Left ventricle myocardium superior (tissue), 1 donor: Measurements from ENCODE around the gene DDX49. TPM values are rescaled to one million over a fixed set of nuclear protein-coding genes. Genes with fewer than 3 reads are reported as not detected.

ENCODE experiments used
- ATAC-seq: fragments of 200-7000 bp; cut with Tn5 transposase; one replicate; pipeline ENCODE4 v1.9.1; 2020; ENCODE audit warnings: mild to moderate bottlenecking, moderate library complexity
- DNase-seq: peaks from one replicate; pipeline ENCODE4 v3.0.0-alpha.2; 2020
- intact Hi-C: fragments of 100-400 bp; cut with micrococcal nuclease; formaldehyde crosslinking; loops from one replicate; pipeline ENCODE4 v1.11.0; 2022
- total RNA-seq: library from RNA; stranded (reverse); fragmentation: NEBNext Ultra II Directional; extraction: Animal tissue kit (Norgen Biotek cat#: 25700); gene quantifications from one replicate; pipeline ENCODE4 v1.2.1, GENCODE V29; 2021
- donor health status: DM: no; HTN: yes; CAD: no; lungs with severe emphysema.

DDX49 gene
- total RNA-seq, 1 donor from 2014 or later: 22.2 TPM

GRCh38 chr19:18955042-18955441 is 35.5 kb downstream of the DDX49 start:
- no peak for ATAC-seq
- no peak for DNase-seq
- intact Hi-C loops: no loop called here

- DNase-seq (no peak), ATAC-seq (no peak)
- intact Hi-C loops: no loop called here
These were observed 40.9 kb downstream of the DDX49 start for GRCh38 chr19:18960370-18960769.

GRCh38 chr19:18961767-18962620 is 42.5 kb downstream of the DDX49 start:
- ATAC-seq: no peak
- intact Hi-C loops: no loop called here

GRCh38 chr19:18964121-18964520 is 44.6 kb downstream of the DDX49 start:
- intact Hi-C loops: no loop called here
- DNase-seq (no peak), ATAC-seq (no peak)

More at GRCh38 chr19:18961767-18962620, 42.5 kb downstream of the DDX49 start:
- DNase-seq: no peak

GRCh38 chr19:18966307-18966706 is 46.8 kb downstream of the DDX49 start:
- DNase-seq: no peak
- ATAC-seq: no peak
- intact Hi-C loops: no loop called here

- ATAC-seq (peak; percentile 74), DNase-seq (peak; percentile 73)
- intact Hi-C loops: no loop called here
These were observed 48.0 kb downstream of the DDX49 start for GRCh38 chr19:18967358-18968146.

- ATAC-seq (no peak), DNase-seq (no peak)
- intact Hi-C loops: no loop called here
These were observed 50.6 kb downstream of the DDX49 start for GRCh38 chr19:18969931-18970659.

- peak; percentile 35 for ATAC-seq
- intact Hi-C loops: no loop called here
- DNase-seq: peak; percentile 37
These were observed 52.8 kb downstream of the DDX49 start for GRCh38 chr19:18972301-18972811.

- DNase-seq (no peak), ATAC-seq (peak; percentile 47)
- intact Hi-C loops: no loop called here
These were observed 53.3 kb downstream of the DDX49 start for GRCh38 chr19:18972851-18973250.

GRCh38 chr19:18975011-18975410 is 55.5 kb downstream of the DDX49 start:
- intact Hi-C loops: no loop called here
- ATAC-seq (no peak), DNase-seq (no peak)

GRCh38 chr19:18975869-18976268 is 56.4 kb downstream of the DDX49 start:
- ATAC-seq (no peak), DNase-seq (no peak)
- intact Hi-C loops: no loop called here

Other genes starting within 250 kb of the DDX49 start
- gene CRTC1, start 236.0 kb upstream of the DDX49 start, total RNA-seq: 10.3 TPM
- gene COMP, start 128.4 kb upstream of the DDX49 start, total RNA-seq: not detected
- 37.3 TPM for gene UPF1, start 87.8 kb upstream of the DDX49 start, total RNA-seq
- 0.42 TPM for gene CERS1, start 23.6 kb upstream of the DDX49 start, total RNA-seq
- 140 TPM for gene COPE, start 328 bp upstream of the DDX49 start, total RNA-seq
- 10.4 TPM for gene HOMER3, start 21.5 kb downstream of the DDX49 start, total RNA-seq
- gene SUGP2, start 113.8 kb downstream of the DDX49 start, total RNA-seq: 71.9 TPM
- gene ARMC6, start 113.9 kb downstream of the DDX49 start, total RNA-seq: 12.2 TPM
- gene SLC25A42, start 144.3 kb downstream of the DDX49 start, total RNA-seq: 29.5 TPM
- 24.7 TPM for gene TMEM161A, start 218.8 kb downstream of the DDX49 start, total RNA-seq